HG03066 (cell line): Measurements from ENCODE around the gene OR2B6.

Experiments used
- ATAC-seq: cut with Tn5 transposase; IDR thresholded peaks from one replicate; pipeline ENCODE4 v1.9.1; 2021; ENCODE audit warnings: low read depth; ENCODE audit not compliant: unreplicated experiment

The OR2B6 gene

GRCh38 chr6:27994616-27995015, 37.6 kb downstream of the OR2B6 start:
- ATAC-seq = no peak

- ATAC-seq = no peak
Measured at GRCh38 chr6:28000351-28001045, 43.5 kb downstream of the OR2B6 start.

GRCh38 chr6:28001351-28001750, 44.3 kb downstream of the OR2B6 start:
- no peak for ATAC-seq

- ATAC-seq = no peak
Measured at GRCh38 chr6:28001751-28002150, 44.7 kb downstream of the OR2B6 start.

GRCh38 chr6:28002161-28002560, 45.1 kb downstream of the OR2B6 start:
- no peak for ATAC-seq

GRCh38 chr6:28003059-28003458, 46.0 kb downstream of the OR2B6 start:
- no peak for ATAC-seq

- no peak for ATAC-seq
Measured at GRCh38 chr6:28003661-28004060, 46.6 kb downstream of the OR2B6 start.

GRCh38 chr6:28004350-28005151, 47.5 kb downstream of the OR2B6 start:
- ATAC-seq = no peak

GRCh38 chr6:28005152-28005890, 48.3 kb downstream of the OR2B6 start:
- ATAC-seq = no peak

GRCh38 chr6:28005975-28006374, 48.9 kb downstream of the OR2B6 start:
- ATAC-seq = no peak
